Measurements from ENCODE around the gene MME. TPM values are rescaled to one million over a fixed set of nuclear protein-coding genes. Genes with fewer than 3 reads are reported as not detected.

MME gene
- total and polyA plus RNA-seq, 12 donors: 0.28 to 56.0 (median 1.5) TPM

- H3K9me3 ChIP-seq (replicated peaks in 1 of 3): no peaks in the 10 kb centered on the region
- H3K4me3 ChIP-seq: no peak overlapping the region
- 72 to 90% (median 86%) methylated on average over 2 of the region's 2 CpGs for WGBS, 4 donors
- H3K4me1 ChIP-seq (replicated peaks in 1 of 2): no peaks in the 10 kb centered on the region
- no peaks in the 10 kb centered on the region for H3K36me3 ChIP-seq (replicated peaks in 1 of 2)
- DNase-seq: no peak
- H3K27me3 ChIP-seq: no peaks in the 10 kb centered on the region
- intact Hi-C loops (cut with DNase I): no loop called here
- H3K27ac ChIP-seq: no peak overlapping the region
- TF ChIP-seq, protein P1, sequence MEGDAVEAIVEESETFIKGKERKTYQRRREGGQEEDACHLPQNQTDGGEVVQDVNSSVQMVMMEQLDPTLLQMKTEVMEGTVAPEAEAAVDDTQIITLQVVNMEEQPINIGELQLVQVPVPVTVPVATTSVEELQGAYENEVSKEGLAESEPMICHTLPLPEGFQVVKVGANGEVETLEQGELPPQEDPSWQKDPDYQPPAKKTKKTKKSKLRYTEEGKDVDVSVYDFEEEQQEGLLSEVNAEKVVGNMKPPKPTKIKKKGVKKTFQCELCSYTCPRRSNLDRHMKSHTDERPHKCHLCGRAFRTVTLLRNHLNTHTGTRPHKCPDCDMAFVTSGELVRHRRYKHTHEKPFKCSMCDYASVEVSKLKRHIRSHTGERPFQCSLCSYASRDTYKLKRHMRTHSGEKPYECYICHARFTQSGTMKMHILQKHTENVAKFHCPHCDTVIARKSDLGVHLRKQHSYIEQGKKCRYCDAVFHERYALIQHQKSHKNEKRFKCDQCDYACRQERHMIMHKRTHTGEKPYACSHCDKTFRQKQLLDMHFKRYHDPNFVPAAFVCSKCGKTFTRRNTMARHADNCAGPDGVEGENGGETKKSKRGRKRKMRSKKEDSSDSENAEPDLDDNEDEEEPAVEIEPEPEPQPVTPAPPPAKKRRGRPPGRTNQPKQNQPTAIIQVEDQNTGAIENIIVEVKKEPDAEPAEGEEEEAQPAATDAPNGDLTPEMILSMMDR (IDR thresholded peaks at IDR 0.05): no peak
- TF ChIP-seq POLR2A (IDR thresholded peaks at IDR 0.05): no peak
These were observed 16.9 kb downstream of the MME start for GRCh38 chr3:155097009-155097349.

DNA sequence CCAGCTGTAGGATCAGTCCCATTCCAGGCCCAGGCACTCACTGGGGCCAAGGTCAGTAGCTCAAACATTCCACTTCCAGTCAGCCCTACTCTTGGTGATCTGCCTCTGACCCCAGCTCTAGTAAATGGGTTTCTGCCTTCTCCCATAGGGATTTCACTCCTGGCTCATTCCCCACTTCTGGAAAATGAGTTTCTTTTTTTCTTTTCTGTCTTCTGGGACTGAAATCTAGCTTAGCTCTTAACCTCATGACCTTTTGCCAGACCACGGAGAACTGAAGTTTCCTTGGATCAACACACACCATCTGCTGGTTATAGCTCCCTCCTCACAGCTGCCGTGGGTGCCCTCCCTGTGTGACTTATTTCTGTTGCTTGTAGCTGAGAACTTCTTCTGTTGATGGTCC lies 21.3 kb downstream of the MME start:
- Histone ChIP-seq H3K4me1 (replicated peaks in 1 of 2) (no peaks in the 10 kb centered on the region), H3K9me3 (replicated peaks in 1 of 3) (no peaks in the 10 kb centered on the region), H3K27ac (no peak overlapping the region), H3K27me3 (no peaks in the 10 kb centered on the region), H3K36me3 (replicated peaks in 1 of 2) (no peaks in the 10 kb centered on the region), H3K4me3 (no peak overlapping the region)
- DNase-seq: no peak
- TF ChIP-seq, protein P1 (IDR thresholded peaks at IDR 0.05): no peak
- no peak for TF ChIP-seq POLR2A (IDR thresholded peaks at IDR 0.05)
- WGBS, 4 donors: 31 to 52% (median 41%) methylated on average over 2 of the region's 2 CpGs
- intact Hi-C loops (cut with DNase I): no loop called here

- intact Hi-C loops (cut with DNase I): no loop called here
- no peak for DNase-seq
- Histone ChIP-seq H3K27ac (no peak overlapping the region), H3K27me3 (no peaks in the 10 kb centered on the region), H3K4me3 (no peak overlapping the region), H3K9me3 (replicated peaks in 1 of 3) (no peaks in the 10 kb centered on the region), H3K4me1 (replicated peaks in 1 of 2) (no peaks in the 10 kb centered on the region), H3K36me3 (replicated peaks in 1 of 2) (no peaks in the 10 kb centered on the region)
- 66 to 87% (median 73%) methylated on average over 2 of the region's 2 CpGs for WGBS, 4 donors
- no peak for TF ChIP-seq POLR2A (IDR thresholded peaks at IDR 0.05)
- TF ChIP-seq, protein P1 (IDR thresholded peaks at IDR 0.05): no peak
These were observed 22.2 kb downstream of the MME start for GRCh38 chr3:155102329-155102728.

DNA sequence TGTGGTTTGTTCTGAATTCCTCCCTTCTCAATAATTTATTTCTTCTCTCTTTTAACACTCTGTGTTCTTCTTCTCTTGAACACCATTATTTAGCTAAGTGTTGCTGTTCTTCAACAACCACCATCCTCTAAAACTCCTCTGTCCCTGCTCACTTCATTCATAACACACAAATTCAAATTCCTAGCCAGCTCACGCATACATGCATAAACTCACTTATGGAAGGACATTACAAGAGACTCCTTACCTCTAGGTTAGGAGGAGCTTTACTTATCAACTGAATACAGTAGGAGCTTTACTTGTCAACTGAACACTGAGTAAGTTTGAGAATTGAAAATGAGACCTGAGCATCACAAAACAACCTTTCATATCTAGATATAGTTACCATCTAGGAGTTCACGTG lies 23.6 kb downstream of the MME start:
- 84 to 94% (median 88%) methylated on average over 2 of the region's 2 CpGs for WGBS, 4 donors
- DNase-seq: no peak
- TF ChIP-seq, protein P1 (IDR thresholded peaks at IDR 0.05): no peak
- TF ChIP-seq POLR2A (IDR thresholded peaks at IDR 0.05): no peak
- H3K27ac ChIP-seq: no peak overlapping the region
- no peaks in the 10 kb centered on the region for H3K36me3 ChIP-seq (replicated peaks in 1 of 2)
- no peaks in the 10 kb centered on the region for H3K4me1 ChIP-seq (replicated peaks in 1 of 2)
- no peaks in the 10 kb centered on the region for H3K9me3 ChIP-seq (replicated peaks in 1 of 3)
- no peak overlapping the region for H3K4me3 ChIP-seq
- intact Hi-C loops (cut with DNase I): no loop called here
- H3K27me3 ChIP-seq: no peaks in the 10 kb centered on the region
